Activated CD8-positive, alpha-beta memory T cell treated with anti-CD3 and anti-CD28 coated beads for 24 hours (primary cell): ENCODE measurements around the gene CHPF2.

ENCODE experiments used
- DNase-seq: peaks from one replicate; pipeline ENCODE4 v3.0.0-alpha.2; 2020

CHPF2 gene

DNA sequence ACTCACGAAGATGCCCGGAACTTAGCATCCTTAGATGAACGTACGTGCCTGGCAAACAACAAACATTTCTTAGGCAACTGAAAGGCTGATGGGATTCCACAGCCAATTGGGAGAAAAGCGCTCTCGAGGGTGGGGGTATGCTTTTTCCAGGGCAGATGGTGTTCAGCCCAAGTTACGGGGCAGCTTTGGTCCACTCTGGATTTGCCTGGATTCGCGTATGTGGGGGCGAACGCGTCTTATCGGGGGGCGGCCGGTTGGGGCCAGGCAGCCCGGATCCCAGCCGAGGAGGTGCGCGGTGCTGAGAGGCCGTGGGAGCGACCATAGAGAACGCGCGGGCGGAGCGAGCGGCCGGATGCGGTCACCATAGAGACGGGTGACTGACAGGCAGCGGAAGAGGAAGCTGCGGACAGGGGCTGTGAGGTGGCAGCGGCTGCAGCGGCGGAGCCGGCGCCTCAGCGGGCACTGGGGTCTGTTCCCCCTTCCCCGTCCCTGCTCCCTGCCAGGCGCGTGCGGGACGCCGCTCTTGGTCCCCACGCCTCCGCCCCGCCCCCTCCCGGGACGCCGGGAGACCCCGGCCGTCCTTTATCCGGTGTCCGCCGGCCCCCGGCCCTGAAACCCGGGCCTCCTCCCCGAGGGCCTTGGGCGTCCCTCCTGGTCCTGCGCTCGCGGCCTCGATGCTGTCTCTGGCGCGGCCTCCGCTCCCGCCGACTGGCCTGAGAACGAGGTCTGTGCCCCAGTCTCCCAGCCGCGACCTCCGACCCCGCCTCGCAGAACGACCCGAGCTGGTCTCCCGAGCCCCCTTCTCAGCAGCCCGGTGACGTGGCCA, at the start of gene CHPF2:
CHPF2 (plus strand) TSS at position 393 of the 826 bp plus-strand sequence. CDS start 1,529 bp downstream, outside the sequence.
- DNase-seq, result peak; percentile 94

- DNase-seq, result no peak
Observed at GRCh38 chr7:151185762-151186639, 46.3 kb upstream of the CHPF2 start.

DNA sequence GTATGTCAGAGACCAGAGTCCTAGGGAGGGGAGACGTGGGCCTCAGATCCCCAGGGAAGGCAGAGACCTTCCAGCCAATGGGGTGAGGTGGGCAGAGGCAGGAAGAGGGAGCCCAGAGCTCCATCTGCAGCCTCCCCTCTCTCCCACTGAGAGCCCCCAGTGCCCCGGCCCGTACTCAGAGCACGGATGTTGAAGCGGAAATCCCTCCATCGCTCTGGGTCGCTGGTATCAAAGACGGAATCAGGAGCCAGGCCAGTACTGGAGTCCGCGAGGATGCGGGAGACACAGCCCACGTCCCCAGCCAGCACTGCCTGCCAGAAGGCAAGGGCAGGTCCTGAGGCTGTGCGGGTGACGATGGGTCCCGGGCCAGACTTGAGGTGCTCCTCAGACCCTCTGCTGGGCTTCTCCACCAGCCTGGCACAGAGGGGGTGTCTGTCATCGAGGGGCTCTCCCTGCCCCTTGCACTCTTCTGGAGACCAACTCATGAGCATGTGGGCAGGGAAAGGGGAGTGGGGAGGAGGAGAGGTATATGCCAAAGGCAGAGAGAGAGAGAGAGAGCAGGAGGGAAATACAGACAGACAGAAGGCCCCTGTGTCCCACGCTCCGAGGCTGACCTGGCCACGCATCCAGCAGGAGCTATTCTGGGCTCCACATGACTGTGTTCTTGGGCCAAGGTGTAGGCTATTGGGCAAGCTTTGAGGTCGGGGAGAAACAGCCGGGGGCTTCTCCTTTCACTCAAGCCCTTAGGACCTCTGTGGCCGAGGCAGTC, 45.5 kb upstream of the CHPF2 start, which contains the start of gene ASB10:
ASB10 (minus strand) TSS at position 611 of the 769 bp plus-strand sequence; CDS start at position 491, 120 bp downstream.
- DNase-seq, result no peak

DNA sequence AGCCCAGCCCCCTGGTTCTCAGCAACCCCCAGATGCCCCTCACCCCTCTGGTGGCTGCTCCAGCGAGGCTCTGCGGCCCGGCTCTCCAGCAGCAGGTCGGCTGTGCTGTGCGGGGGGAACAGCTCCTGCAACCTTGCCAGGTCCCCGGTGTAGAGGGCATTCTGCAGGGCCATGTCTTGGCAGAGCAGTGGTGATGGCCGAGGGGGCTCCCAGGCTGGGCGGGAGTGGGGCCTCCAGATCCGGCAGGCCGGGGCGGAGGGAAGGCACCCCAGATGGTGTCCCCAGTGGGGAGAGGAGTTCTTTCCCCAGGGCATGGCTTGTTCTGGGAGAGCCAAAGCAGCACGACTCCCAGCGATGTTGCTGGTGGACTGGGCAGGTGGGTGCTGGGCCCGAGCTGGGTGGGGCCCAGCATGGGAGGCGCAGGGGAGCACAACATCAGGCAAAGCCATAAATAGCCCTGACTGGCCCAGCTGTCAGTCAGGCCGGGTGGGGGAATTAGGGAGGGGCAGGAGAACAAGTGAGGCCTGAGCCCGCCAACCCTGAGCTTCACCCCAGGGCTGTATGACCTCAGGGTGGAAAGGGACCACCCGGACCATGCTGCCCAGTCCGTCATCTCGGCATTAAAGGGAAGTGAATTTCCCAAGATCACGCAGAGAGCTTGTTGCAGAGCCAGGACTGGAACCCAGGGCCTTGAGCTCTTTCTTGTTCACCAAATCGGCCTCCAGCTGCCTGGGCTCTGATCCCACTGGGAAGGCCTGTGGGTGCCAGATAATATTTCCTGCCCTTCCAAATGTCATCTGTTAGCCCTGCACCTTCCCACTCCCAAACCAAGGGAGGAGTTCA, 44.7 kb upstream of the CHPF2 start:
- no peak for DNase-seq

- no peak for DNase-seq
Observed at GRCh38 chr7:151188252-151188542, 44.1 kb upstream of the CHPF2 start.

DNA sequence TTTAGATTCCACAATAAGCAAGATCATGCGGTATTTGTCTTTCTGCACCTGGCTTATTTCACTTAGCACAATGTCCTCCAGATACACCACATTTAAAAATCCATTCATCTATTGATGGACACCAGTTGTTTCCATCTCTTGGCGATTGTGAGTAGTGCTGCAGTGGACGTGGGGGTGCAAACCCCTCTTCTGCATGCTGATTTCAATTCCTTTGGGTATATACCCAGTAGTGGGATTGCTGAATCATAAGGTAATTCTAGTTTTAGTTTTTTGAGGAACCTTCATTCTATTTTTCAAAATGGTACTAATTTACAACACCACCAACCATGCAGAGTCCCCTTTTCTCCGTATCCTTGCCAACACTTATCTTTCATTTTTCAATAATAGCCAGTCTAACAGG, 43.2 kb upstream of the CHPF2 start:
- DNase-seq, result no peak

- no peak for DNase-seq
Observed at GRCh38 chr7:151191544-151191943, 40.7 kb upstream of the CHPF2 start.

GRCh38 chr7:151192002-151192539, 40.2 kb upstream of the CHPF2 start:
- DNase-seq, result no peak

DNA sequence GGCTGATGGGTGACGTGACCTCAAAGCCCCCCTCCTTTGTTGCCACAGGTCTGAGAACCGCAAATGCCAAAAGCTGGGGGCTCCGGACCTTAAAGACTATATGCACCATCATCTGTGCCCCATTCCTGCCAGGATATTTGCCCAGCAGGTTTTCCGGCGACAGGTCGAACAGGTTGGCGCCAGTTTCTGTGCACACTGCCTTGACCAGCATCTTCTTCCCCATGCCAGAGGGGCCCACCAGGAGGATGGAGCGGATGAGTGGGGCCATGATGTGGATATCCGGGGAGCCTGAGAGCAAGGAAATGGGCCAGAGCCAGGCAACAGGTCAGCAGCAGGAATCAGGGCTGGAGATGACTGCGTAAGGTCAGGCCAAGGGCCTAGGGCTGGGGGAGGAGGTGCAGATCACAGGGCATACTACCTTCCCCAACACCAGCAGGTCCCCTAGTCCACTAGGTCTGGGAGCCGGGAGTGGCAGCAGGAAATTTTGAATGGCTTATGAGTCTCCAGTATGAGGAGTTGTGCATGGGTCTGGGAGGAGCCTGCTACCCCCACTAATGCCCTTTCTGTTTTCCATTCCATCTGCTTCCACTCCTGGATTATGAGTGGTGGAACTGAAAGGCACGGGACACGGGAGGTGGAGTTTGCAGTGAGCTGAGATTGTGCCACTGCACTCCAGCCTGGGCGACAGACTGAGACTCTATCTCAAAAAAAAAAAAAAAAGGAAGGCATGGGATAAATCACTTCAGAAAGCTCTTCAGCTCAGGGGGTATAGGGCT, 38.9 kb upstream of the CHPF2 start:
- no peak for DNase-seq

- DNase-seq, result no peak
Observed at GRCh38 chr7:151194188-151194587, 38.1 kb upstream of the CHPF2 start.

DNA sequence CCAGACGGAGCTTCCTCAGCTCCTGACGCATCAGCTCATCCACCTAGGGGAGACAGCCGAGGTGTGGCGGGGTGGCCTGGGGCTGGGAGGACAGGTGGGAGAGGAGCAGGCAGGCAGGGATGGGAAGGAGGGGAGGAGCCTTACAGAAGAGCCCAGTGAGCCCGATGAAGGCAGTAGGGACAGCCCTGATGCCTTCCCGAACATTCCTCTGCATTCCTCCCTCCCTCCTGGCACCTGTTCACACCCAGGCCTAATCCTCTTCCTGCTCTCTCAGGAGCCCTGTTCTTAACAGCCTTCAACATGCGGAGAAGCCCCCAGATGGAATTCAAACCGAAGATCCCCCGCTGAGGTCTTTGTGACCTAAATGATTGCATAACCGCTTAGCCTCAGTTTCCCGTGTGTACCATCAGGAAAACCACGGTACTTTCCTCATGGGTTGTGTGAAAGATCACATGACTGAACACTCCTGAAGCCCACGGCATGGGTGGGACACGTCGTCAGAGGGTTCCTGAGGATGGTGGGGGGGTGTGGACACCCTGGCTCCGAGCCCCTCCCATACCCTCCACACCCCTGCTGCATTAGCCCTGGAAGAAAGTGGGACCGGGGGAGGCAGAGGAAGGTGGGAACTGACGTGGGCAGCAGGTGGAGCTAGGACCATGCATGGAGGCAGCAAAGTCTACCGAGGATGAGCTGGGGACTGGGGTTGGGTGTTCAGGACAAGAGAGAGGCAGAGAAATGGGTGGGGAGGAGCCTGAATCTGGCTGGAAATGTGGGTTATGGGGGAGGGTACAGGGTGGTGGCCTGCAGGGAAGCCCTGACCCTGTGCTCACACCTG, 36.5 kb upstream of the CHPF2 start:
- no peak for DNase-seq

GRCh38 chr7:151197932-151198331, 34.4 kb upstream of the CHPF2 start:
- DNase-seq, result no peak

DNA sequence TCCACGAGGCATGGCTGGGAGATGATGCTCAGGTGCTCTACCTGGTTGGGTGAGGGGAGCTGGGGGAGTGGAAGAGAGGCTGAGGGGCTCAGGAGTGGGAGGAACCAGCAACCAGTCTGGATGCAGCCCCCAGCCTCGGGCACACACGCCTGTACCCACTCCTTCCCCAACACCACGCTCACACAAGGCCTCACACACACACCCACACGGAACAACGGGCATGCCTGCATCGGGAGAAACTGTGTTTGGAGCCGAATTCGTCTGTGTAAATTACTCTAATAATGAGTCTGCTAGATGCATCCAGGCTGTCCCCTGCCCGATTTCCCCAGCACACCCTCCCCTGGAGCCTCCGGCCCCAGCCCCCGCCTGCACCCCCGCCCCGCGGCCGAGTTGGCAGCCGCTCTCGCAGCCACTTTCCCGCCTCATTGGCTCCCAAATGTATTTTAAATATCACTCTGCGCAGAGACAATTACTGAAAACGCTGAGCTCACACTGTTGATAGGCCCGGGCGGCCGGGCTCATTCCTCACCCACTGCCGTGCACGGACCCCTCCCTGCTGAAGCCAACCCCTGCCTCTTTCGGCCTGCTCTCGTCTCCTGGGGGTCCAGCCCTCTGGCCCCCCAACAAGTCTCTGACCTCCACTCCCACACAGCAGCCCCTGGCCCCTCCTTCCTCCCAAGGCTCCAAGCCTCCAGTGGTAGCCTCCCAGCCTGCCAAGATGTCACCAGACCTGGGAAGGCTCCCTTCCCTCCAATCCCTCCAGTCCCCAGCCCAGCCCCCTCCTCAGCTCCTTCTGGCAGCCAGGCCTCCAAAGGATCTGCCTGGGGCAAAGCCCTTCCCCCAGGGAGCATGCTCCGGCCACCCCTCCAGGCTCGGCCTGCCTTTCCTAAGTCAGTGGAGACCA, 33.1 kb upstream of the CHPF2 start:
- DNase-seq, result no peak

DNA sequence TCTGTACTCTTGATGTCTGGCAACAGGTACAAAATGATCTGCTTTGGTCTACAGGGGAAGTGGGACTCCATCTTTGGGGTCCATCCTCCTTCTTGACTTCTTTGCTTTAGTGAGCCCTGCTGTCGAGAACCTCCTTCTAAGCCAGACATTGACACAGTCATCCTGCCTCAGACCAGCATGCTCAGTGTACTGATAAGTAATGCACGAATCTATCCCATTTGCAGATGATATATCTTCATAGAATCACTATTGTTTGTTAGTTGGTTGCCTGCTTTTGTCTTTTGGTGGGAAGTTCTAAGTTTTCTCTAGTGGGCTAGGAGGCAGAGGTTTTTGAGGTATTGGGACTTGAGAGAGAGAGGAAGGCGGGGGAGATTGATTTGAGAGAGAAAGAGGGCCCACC, 30.9 kb upstream of the CHPF2 start:
- no peak for DNase-seq

DNA sequence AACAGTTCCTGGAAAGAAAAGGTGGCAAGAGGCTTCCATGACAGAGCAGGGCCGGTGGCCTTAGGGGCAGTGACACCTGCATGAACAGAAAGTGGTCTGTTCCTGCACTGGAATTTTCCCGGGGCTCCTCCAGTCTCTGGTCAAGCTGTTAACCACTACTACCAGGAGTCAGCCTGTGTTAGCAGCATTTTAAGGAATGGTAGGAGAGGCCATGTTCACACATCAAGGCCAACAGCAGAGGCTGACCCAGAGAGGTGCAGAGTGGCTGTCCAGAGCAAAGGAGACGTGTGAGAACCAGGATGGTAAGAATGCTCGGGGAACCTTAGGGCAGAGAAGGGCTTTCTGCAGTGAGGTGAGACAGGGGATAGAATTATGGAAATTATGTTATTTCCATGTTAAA, 30.5 kb upstream of the CHPF2 start:
- no peak for DNase-seq

GRCh38 chr7:151202836-151203235, 29.4 kb upstream of the CHPF2 start:
- no peak for DNase-seq

- no peak for DNase-seq
Observed at GRCh38 chr7:151204383-151205032, 27.8 kb upstream of the CHPF2 start.

- DNase-seq, result no peak
Observed at GRCh38 chr7:151205730-151206129, 26.6 kb upstream of the CHPF2 start.

GRCh38 chr7:151206914-151207313, 25.4 kb upstream of the CHPF2 start:
- no peak for DNase-seq
